K562 (cell line): ENCODE results near the gene IL20. TPM values are rescaled to one million over a fixed set of nuclear protein-coding genes. Genes with fewer than 3 reads are reported as not detected.

Experiments
- ATAC-seq: fragments of 200-7000 bp; cut with Tn5 transposase; 3 replicates; pipeline ENCODE4 v1.9.1; 2020; ENCODE audit warnings: moderate library complexity
- BruUV-seq: library from RNA; stranded (reverse); fragments of 400-500 nt; replicated peaks from 2 replicates; lab custom pipeline; 2021; lab: Mats Ljungman, UMichigan
- CTCF ChIA-PET: fragments of 300-600 bp; formaldehyde crosslinking; extraction: SDS; loops from one replicate; lab custom pipeline; 2021; ENCODE audit warnings: low intra/inter-chr PET ratio; lab: Yijun Ruan, JAX
- POLR2A ChIA-PET: fragments of 300-600, 350-650 bp; sonication (Branson Sonifier 250); formaldehyde crosslinking; extraction: SDS; loops from one replicate; lab custom pipeline; 2021; ENCODE audit warnings: antibody characterized with exemption, inconsistent platforms; lab: Yijun Ruan, JAX
- DNase-seq, 4 experiments: peaks; one replicate each; pipeline versions ENCODE4 v3.0.0 to v3.0.0-alpha.2; 2011 to 2018; ENCODE audit warnings: low spot score in 3 of 4, mixed read lengths in 3 of 4; ENCODE audit errors: extremely low read depth in 1 of 4
- FAIRE-seq: peaks from 2 replicates; lab custom pipeline; 2011; peaks lifted over from hg19 to GRCh38; lab: Jason Lieb, UNC
- H2AFZ ChIP-seq: 2 replicates; pipeline ENCODE4 v1.6.0; 2011; ENCODE audit warnings: low read depth, low read length, control low read depth, inconsistent platforms
- H3K27ac ChIP-seq: fragments of 200-600 bp; 3 replicates; pipeline ENCODE4 v1.8.0; 2011; ENCODE audit warnings: low read depth, mild to moderate bottlenecking, control low read depth, inconsistent platforms, low read length, moderate library complexity, mixed read lengths; ENCODE audit errors: extremely low read depth
- H3K27me3 ChIP-seq, 2 experiments: fragments of 300-600 bp in 1 of 2; 2 replicates in 1 of 2; 3 replicates in 1 of 2; pipeline versions ENCODE4 v1.6.0 to v1.8.0; 2011; ENCODE audit warnings: inconsistent platforms in 2 of 2, low read length in 2 of 2, mild to moderate bottlenecking in 1 of 2, mixed read lengths in 1 of 2, moderate library complexity in 1 of 2; ENCODE audit not compliant: control insufficient read depth in 2 of 2, insufficient read depth in 2 of 2
- H3K36me3 ChIP-seq: fragments of 300-600 bp; 3 replicates; pipeline ENCODE4 v1.8.0; 2011; ENCODE audit warnings: mild to moderate bottlenecking, low read length, inconsistent platforms; ENCODE audit not compliant: control insufficient read depth, insufficient read depth
- H3K4me1 ChIP-seq, 2 experiments: fragments of 200-600 bp in 1 of 2; replicated peaks in 1 of 2; 2 replicates in 1 of 2; 3 replicates in 1 of 2; pipeline versions ENCODE4 v1.5.1 to v1.8.0; 2011; ENCODE audit warnings: inconsistent platforms in 2 of 2, low read length in 2 of 2, mild to moderate bottlenecking in 1 of 2, mixed read lengths in 1 of 2, moderate library complexity in 1 of 2; ENCODE audit not compliant: control insufficient read depth in 2 of 2, insufficient read depth in 2 of 2
- H3K4me2 ChIP-seq: 2 replicates; pipeline ENCODE4 v1.6.1; 2011; ENCODE audit warnings: low read length, control low read depth, inconsistent platforms, mixed read lengths; ENCODE audit not compliant: insufficient read depth
- H3K4me3 ChIP-seq: fragments of 200-600 bp; sonication (generic), shearing (Covaris generic); 2 replicates; pipeline ENCODE4 v1.5.1; 2016; ENCODE audit warnings: control low read depth, inconsistent platforms
- H3K79me2 ChIP-seq: fragments of 200-600 bp; 3 replicates; pipeline ENCODE4 v1.8.0; 2011; ENCODE audit warnings: low read length, inconsistent platforms; ENCODE audit not compliant: control insufficient read depth, insufficient read depth
- H3K9ac ChIP-seq, 2 experiments: 2 replicates each; pipeline versions ENCODE4 v1.6.0 to v1.6.1; 2011; ENCODE audit warnings: low read depth in 2 of 2, low read length in 2 of 2, control low read depth in 1 of 2, inconsistent platforms in 1 of 2, mild to moderate bottlenecking in 1 of 2, mixed read lengths in 1 of 2; ENCODE audit not compliant: insufficient read depth in 1 of 2
- H3K9me1 ChIP-seq: one replicate; pipeline ENCODE4 v1.6.0; 2011; ENCODE audit warnings: inconsistent platforms, mild to moderate bottlenecking, low read length, moderate library complexity; ENCODE audit not compliant: control insufficient read depth, insufficient read depth
- H3K9me3 ChIP-seq: replicated peaks from 2 replicates; pipeline ENCODE4 v1.5.1; 2011; ENCODE audit warnings: low read depth, low read length, inconsistent platforms; ENCODE audit not compliant: control insufficient read depth, insufficient read depth
- H4K20me1 ChIP-seq: replicated peaks from 2 replicates; pipeline ENCODE4 v1.6.1; 2011; ENCODE audit warnings: low read length, inconsistent platforms, mixed read lengths; ENCODE audit not compliant: control insufficient read depth, insufficient read depth
- ILF3 ChIP-seq: fragments of 450-650 bp; IDR thresholded peaks from 2 replicates; pipeline ENCODE4 v1.6.1; 2018; ENCODE audit warnings: antibody characterized with exemption, mild to moderate bottlenecking, moderate library complexity, borderline replicate concordance
- NFE2 ChIP-seq: IDR thresholded peaks from 2 replicates; pipeline ENCODE4 v1.6.1; 2014; ENCODE audit warnings: antibody characterized with exemption, low read depth
- RB1 ChIP-seq: fragments of 450-650 bp; IDR thresholded peaks from 2 replicates; pipeline ENCODE4 v1.6.1; 2017; ENCODE audit warnings: low read depth, mild to moderate bottlenecking
- RBM15 ChIP-seq: fragments of 200-400 bp; formaldehyde crosslinking; IDR thresholded peaks from 2 replicates; pipeline ENCODE4 v1.6.1; 2018; ENCODE audit warnings: mild to moderate bottlenecking, low read length, moderate library complexity; ENCODE audit not compliant: insufficient read depth
- ZBTB5 ChIP-seq: fragments of 450-650 bp; IDR thresholded peaks from 2 replicates; pipeline ENCODE4 v1.6.1; 2017; ENCODE audit warnings: antibody characterized with exemption
- in situ Hi-C: fragments of 300-500 bp; cut with MboI; formaldehyde crosslinking; loops from 4 replicates; pipeline ENCODE4 v1.15.0; 2018; ENCODE audit warnings: inconsistent platforms, mixed read lengths
- intact Hi-C: fragments of 100-400 bp; cut with micrococcal nuclease; formaldehyde crosslinking; loops from 2 replicates; pipeline ENCODE4 v1.14.2; 2022
- polyA plus RNA-seq, 8 experiments: library from polyadenylated mRNA; depleted of rRNA in 4 of 8; stranded (reverse) in 5 of 8; unstranded in 3 of 8; fragments of >200 nt; fragmentation: Nextera tagmentation in 2 of 8; fragmentation: Illumina TruSeq in 1 of 8; extraction: Ambion mirVana in 2 of 8; extraction: Trizol in 1 of 8; gene quantifications; 2 replicates each; pipeline versions ENCODE4 v1.2.1 to v1.2.3, GENCODE V29; 2011 to 2014; ENCODE audit warnings: inconsistent platforms in 1 of 8, missing spikeins in 1 of 8
- total RNA-seq, 7 experiments: library from RNA; depleted of rRNA in 6 of 7; stranded (reverse); fragments of >200 nt in 6 of 7; fragmentation: Illumina TruSeq in 2 of 7; extraction: Trizol in 2 of 7; gene quantifications; 2 replicates each; pipeline versions ENCODE4 v1.2.1 to v1.2.3, GENCODE V29; 2011 to 2021; ENCODE audit warnings: low replicate concordance in 1 of 7
- TF ChIP-seq, protein P1 (sequence below): sonication (generic); formaldehyde crosslinking; IDR thresholded peaks from 2 replicates; pipeline ENCODE4 v1.8.0; 2023; ENCODE audit warnings: mild to moderate bottlenecking, missing genetic modification reagents
- TF ChIP-seq, protein P2 (sequence below), 2 experiments: IDR thresholded peaks; 2 replicates each; pipeline ENCODE4 v1.6.1; 2012; ENCODE audit warnings: improper control_type of control experiment in 2 of 2, low read depth in 2 of 2, low read length in 2 of 2, borderline replicate concordance in 1 of 2
- TF ChIP-seq, protein P3 (sequence below), 2 experiments: IDR thresholded peaks in 1 of 2; conservative IDR thresholded peaks in 1 of 2; 2 replicates each; pipeline ENCODE4 v1.6.1; 2016; ENCODE audit warnings: low read depth in 2 of 2, mild to moderate bottlenecking in 1 of 2, missing compliant biosample characterization in 1 of 2, missing genetic modification characterization in 1 of 2, moderate library complexity in 1 of 2

Gene IL20
- total and polyA plus RNA-seq, 9 of the 15 experiments (the other 6 are each of a cell fraction or from before 2014, with no cell fraction given) = not detected

- TF ChIP-seq, protein P1, sequence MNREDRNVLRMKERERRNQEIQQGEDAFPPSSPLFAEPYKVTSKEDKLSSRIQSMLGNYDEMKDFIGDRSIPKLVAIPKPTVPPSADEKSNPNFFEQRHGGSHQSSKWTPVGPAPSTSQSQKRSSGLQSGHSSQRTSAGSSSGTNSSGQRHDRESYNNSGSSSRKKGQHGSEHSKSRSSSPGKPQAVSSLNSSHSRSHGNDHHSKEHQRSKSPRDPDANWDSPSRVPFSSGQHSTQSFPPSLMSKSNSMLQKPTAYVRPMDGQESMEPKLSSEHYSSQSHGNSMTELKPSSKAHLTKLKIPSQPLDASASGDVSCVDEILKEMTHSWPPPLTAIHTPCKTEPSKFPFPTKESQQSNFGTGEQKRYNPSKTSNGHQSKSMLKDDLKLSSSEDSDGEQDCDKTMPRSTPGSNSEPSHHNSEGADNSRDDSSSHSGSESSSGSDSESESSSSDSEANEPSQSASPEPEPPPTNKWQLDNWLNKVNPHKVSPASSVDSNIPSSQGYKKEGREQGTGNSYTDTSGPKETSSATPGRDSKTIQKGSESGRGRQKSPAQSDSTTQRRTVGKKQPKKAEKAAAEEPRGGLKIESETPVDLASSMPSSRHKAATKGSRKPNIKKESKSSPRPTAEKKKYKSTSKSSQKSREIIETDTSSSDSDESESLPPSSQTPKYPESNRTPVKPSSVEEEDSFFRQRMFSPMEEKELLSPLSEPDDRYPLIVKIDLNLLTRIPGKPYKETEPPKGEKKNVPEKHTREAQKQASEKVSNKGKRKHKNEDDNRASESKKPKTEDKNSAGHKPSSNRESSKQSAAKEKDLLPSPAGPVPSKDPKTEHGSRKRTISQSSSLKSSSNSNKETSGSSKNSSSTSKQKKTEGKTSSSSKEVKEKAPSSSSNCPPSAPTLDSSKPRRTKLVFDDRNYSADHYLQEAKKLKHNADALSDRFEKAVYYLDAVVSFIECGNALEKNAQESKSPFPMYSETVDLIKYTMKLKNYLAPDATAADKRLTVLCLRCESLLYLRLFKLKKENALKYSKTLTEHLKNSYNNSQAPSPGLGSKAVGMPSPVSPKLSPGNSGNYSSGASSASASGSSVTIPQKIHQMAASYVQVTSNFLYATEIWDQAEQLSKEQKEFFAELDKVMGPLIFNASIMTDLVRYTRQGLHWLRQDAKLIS (CRISPR knock-in tag) = no peak
- no peak for TF ChIP-seq NFE2
- no peak for TF ChIP-seq ZBTB5
- TF ChIP-seq ILF3 = no peak
Measured at GRCh38 chr1:206867239-206867638, 1.8 kb downstream of the IL20 start (continued).

DNA sequence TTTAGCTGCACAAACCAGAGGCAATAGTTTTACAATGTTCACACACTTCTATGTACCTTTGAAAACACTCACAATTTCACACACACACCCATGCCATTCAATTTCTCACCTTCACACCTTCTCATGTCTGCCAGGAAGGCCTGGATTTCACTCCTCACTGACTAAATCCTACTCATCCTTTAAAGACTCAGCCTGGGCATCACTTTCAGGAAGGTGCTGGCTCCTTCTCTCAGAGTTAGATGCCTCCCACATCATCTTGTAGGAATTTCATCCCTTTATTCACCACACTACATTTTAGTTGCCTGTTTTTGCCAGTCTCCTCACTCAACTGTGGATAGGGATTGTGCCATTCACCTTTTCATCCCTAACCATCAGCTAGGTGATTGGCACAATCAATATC is 2.3 kb downstream of the IL20 start:
- Histone ChIP-seq H3K4me3 (no peak overlapping the region), H3K4me1 (peaks cover 0 to 5% of the 10 kb centered on the region in 2 experiments; a peak in 2 of 5 replicates), H2AFZ (no peak overlapping the region), H3K27ac (no peak overlapping the region), H3K9ac (no peak overlapping the region), H4K20me1 (no peaks in the 10 kb centered on the region), H3K9me3 (no peaks in the 10 kb centered on the region), H3K36me3 (no peaks in the 10 kb centered on the region), H3K79me2 (no peaks in the 10 kb centered on the region), H3K9me1 (no peaks in the 10 kb centered on the region), H3K27me3 (peaks cover 5 to 9% of the 10 kb centered on the region in 2 experiments; a peak in 3 of 5 replicates), H3K4me2 (no peak overlapping the region)
- in situ Hi-C loops = no loop called here
- no peak for FAIRE-seq
- intact Hi-C loops = no loop called here
- ChIA-PET POLR2A (interaction anchor here (0.6 kb wide), 2 partner anchors 180 to 280 kb away, joined by 3 read pairs; no protein-coding TSS in a partner anchor), CTCF (no interaction called here)
- no TSS peak for BruUV-seq
- ATAC-seq = no peak
- DNase-seq = no peak
- TF ChIP-seq RBM15 (no peak), RB1 (no peak)
- TF ChIP-seq, protein P2, sequence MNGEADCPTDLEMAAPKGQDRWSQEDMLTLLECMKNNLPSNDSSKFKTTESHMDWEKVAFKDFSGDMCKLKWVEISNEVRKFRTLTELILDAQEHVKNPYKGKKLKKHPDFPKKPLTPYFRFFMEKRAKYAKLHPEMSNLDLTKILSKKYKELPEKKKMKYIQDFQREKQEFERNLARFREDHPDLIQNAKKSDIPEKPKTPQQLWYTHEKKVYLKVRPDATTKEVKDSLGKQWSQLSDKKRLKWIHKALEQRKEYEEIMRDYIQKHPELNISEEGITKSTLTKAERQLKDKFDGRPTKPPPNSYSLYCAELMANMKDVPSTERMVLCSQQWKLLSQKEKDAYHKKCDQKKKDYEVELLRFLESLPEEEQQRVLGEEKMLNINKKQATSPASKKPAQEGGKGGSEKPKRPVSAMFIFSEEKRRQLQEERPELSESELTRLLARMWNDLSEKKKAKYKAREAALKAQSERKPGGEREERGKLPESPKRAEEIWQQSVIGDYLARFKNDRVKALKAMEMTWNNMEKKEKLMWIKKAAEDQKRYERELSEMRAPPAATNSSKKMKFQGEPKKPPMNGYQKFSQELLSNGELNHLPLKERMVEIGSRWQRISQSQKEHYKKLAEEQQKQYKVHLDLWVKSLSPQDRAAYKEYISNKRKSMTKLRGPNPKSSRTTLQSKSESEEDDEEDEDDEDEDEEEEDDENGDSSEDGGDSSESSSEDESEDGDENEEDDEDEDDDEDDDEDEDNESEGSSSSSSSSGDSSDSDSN (IDR thresholded peaks at IDR 0.05; ENCODE audit: borderline replicate concordance in 1 of 2, low read depth in 2 of 2, low read length in 2 of 2) = no peak
- TF ChIP-seq, protein P3, sequence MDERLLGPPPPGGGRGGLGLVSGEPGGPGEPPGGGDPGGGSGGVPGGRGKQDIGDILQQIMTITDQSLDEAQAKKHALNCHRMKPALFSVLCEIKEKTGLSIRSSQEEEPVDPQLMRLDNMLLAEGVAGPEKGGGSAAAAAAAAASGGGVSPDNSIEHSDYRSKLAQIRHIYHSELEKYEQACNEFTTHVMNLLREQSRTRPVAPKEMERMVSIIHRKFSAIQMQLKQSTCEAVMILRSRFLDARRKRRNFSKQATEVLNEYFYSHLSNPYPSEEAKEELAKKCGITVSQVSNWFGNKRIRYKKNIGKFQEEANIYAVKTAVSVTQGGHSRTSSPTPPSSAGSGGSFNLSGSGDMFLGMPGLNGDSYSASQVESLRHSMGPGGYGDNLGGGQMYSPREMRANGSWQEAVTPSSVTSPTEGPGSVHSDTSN (CRISPR knock-in tag; IDR thresholded peaks at IDR 0.05; ENCODE audit: low read depth) = no peak
- TF ChIP-seq, protein P3 (tag; conservative IDR thresholded peaks at IDR 0.05; ENCODE audit: low read depth) = no peak
